Stimulated activated CD8-positive, alpha-beta memory T cell treated with anti-CD3 and anti-CD28 coated beads, Interleukin-12 subunit alpha, Interleukin-12 subunit beta, amount 100 ng/mL, for 4 hours (primary cell): ENCODE results near the gene ADAM22.
"Not testable (repeated sequence)": the region's sequence is repeated elsewhere in the genome, so short reads cannot be mapped to it uniquely, and the experiment has no call there.

Experiments used
- DNase-seq: peaks from one replicate; pipeline ENCODE4 v3.0.0-alpha.2; 2020; ENCODE audit warnings: low read depth

ADAM22 gene

GRCh38 chr7:88109612-88110011 is 175.6 kb downstream of the ADAM22 start:
- no peak for DNase-seq

- no peak for DNase-seq
Measured at GRCh38 chr7:88111140-88111743, 177.2 kb downstream of the ADAM22 start.

DNA sequence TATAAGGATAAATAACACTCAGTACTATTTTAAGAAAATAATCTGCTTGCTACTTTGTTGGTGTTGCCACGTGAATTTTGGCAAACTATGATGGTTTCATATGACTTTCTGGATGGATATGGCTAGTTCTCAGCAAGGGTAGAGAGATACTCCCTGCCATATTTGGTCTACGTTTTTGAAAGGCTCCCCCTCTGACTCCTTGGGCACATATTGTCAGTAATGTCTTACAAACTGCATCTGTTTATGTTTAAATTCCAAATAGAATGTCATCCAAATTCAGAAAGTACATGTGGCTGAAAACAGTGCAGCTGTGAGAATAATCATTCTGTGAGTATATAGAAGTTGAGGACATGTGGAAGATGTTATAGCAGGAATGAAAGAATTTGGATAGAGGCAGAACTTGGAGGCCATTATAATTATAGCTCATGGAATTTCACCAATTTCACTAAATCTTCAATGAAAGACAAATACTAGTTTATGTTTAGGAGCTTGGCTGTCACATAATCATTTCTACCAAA is 178.0 kb downstream of the ADAM22 start:
- DNase-seq, result no peak

GRCh38 chr7:88115258-88115796 is 181.3 kb downstream of the ADAM22 start:
- no peak for DNase-seq

GRCh38 chr7:88115816-88116215 is 181.8 kb downstream of the ADAM22 start:
- DNase-seq, result no peak

DNA sequence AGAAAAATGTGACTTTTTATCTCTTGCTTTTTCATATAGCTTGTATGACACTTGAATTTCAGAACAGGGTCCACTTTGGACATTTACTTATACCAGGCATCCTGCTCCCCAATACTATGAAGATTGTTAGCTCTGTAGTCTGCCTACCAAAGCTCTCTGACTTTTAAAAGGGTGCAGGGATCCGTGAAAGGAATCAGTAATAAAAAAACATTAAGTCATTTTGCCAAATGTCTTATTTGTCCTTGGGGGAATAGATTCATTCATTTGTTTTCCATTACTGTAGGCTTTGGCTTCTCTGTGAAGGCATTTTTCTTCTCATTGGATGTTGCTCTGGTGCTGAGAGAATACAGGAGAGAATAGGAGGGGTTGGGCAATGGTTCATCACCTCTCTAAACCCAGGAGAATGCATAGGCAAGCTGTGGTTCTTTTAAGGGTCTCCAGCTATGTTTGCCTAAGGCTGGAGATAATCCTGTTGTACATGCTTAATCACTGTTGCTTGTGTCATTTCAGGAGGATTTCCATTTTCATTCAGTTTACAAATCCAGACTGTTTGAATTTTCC is 182.3 kb downstream of the ADAM22 start:
- no peak for DNase-seq

DNA sequence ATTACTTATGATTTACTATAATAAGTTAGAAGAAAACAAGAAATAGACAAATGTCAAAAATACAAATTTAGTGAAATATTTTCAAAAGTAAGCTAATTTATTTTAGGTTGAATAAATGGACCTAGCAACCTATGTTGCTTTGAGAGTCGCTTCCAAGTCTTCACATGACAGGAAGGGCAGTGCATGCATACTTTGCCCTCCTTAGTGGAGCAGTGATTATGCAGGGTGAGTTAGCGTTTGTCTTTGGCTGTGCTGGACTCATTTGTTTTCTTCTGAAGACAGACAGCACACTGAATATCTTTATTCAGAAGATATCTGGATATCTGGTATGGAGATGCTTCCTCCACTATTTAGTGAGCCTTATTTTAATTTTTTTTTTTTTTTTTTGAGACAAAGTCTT is 183.3 kb downstream of the ADAM22 start:
- no peak for DNase-seq

DNA sequence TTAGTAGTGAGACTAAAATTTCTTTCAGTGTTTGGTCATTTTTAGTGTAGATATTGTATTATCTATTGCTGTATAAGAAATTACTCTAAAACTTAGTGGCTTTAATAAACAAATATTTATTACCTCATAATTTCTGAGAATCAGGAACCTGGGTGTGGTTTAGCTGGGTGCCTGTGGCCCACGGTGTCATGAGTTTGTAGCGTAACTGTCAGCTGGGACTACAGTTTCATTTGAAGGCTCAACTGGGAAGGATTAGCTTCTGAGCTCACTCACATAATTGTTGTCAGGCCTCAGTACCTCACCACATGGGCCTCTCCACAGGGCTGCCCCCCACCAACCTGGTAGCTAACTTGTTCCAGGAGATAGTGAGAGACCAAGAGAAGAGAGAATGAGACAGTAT is 187.3 kb downstream of the ADAM22 start:
- DNase-seq, result no peak

- no peak for DNase-seq
Measured at GRCh38 chr7:88127637-88128290, 193.7 kb downstream of the ADAM22 start.

DNA sequence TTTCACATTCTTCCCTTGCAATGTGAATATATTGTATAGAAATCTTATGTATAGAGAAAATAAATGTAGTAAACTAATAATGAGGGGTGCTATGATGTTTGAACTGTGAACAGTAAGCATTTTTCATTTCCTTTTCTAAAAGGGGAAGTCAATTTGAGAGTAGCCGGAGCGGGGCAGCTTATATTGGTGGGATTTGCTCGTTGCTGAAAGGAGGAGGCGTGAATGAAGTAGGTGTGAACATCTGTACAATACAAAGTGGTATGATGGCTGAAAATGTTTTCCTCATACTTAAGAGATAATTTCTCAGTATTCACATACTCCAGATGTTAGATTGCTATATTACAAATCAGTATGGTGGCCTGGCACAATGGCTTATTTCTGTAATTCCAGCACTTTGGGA is 198.7 kb downstream of the ADAM22 start:
- no peak for DNase-seq

DNA sequence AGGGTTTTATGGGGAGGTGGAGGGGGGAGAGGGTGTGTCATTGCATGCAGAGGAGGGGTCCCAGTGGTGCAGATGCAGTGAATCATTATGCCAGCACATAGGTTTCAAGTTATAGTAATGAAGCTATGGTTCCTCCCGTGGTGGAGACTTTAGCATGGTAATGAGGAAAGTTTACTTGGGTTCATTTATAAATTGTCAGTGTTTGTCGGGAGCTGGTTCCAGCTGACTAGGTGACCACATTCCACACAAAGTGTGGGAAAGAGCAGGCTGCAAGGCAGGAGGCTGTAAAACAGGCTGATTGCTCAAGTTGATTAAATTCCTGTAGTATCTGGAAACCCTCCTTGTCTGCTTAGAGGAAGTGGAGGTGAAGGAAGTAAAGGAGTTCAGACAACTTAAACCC is 206.9 kb downstream of the ADAM22 start:
- DNase-seq, result no peak

DNA sequence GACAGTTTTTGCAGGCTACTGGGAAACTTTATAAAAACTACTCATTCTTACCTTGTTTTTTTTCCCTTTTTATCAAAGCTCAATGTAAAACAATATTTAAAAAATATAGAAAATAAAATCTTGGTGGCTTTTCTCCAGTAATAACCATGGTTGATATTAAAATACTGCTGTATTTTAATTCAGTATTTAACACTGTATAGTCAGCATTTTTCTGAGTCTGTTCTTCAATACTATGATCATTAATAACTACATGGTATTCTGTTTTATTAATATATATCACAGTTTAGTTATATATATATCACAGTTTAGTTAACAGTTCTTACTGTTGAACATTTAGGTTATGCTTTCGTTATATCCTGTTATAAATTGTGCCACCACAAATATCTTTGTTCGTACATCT is 207.4 kb downstream of the ADAM22 start:
- DNase-seq, result no peak

GRCh38 chr7:88141953-88142352 is 207.9 kb downstream of the ADAM22 start:
- no peak for DNase-seq

- DNase-seq, result no peak
Measured at GRCh38 chr7:88146616-88147015, 212.6 kb downstream of the ADAM22 start.

DNA sequence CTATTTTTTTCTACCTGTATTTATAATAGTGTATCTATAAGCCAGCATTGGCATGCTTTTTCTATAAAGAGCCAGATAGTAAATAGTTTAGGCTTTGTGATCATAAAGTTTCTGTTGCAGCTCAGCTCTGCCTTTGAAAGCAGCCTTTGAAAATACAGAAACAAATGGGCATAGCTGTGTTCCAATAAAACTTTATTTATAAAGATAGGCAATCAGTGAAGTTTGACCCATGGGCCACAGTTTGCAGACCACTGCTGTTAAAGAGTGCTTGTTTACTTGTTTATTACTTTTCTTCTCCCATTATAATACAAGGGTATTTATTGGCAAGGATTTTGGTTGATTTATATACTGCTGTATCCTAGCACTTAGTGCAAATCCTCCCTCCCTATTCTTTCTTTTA is 213.3 kb downstream of the ADAM22 start:
- no peak for DNase-seq

- no peak for DNase-seq
Measured at GRCh38 chr7:88147949-88148348, 213.9 kb downstream of the ADAM22 start.

DNA sequence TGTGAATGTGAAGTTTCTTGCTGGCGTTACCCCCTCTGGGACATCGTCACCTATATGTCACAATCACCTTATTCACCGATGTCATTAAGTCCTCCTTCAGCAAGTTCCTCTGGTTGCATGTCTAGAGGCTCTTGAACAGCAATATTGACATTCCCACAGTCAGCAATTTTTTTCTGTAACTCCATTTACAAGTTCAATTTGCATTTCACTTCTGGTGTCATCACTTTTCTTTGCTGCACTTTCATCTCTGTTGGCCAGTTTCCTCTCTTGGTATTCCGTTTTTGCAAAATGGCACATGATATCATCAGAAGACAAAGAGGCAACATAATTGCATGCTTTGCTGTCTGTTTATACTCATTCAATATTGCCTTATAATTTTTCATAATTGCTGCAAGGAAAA is 216.0 kb downstream of the ADAM22 start:
- DNase-seq, result no peak

- no peak for DNase-seq
Measured at GRCh38 chr7:88151119-88151790, 217.2 kb downstream of the ADAM22 start.

DNA sequence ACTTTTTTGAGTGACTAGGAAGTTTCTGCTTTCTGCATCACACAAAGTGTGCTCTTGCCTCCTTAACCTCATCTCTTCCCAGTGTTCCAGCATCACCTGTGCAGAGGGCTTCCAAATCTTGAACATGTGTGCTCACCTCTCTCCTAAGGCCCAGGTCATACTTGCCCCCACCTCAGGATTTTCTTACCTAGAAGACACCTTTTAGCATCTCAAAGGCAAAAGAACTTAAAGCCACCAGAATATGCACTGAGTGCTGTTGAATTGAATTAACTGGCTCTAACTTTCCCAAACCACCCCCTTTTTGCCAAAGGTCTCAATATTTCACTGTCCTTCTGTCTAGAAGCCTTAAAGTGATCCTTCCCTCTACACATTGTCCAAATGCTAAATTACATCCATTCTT is 219.3 kb downstream of the ADAM22 start:
- DNase-seq, result no peak

- no peak for DNase-seq
Measured at GRCh38 chr7:88155756-88156155, 221.7 kb downstream of the ADAM22 start.

DNA sequence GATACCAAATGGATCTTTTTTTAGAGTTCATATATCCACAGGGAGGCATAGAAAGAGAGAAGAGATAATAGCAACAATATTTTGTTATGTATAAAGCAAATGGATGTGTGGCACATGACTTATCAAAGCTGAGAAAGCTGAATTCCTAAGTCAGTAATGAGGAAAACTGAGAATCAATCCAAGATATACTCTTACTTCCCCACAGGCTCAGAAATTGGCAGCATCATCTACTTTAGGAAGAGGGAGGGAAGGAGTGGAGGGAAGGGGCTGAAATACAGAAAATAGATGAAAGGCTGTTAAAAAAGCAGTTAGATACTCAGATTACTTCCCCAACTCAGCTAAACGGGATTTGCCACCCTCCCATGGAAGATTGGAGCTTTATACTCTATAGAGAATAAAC is 222.3 kb downstream of the ADAM22 start:
- no peak for DNase-seq

DNA sequence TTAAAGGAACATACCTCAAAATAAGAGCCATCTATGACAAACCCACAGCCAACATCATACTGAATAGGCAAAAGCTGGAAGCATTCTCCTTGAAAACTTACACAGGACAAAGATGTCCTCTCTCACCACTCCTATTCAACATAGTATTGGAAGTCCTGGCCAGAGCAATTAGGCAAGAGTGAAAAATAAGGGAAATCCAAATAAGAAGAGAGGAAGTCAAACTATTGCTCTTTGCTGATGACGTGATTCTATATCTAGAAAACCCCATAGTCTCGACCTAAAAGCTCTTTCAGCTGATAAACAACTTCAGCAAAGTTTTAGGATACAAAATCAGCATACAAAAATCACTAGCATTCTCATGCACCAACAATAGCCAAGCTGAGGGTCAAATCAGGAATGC is 225.7 kb downstream of the ADAM22 start:
- not testable (repeated sequence) for DNase-seq

DNA sequence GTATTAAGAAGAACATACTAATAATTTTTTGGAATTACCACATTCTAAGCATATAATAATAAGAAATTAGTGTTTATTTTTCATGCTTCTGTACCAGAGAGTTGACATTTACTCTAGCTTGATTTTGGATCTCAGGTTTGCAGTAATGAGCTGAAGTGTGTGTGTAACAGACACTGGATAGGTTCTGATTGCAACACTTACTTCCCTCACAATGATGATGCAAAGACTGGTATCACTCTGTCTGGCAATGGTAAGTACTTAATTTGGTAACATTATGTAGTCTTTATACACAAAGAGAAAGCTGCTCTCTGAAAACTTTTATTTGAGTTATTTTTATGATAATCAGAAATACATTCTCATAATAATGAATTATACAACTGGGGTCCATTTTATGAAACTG is 231.6 kb downstream of the ADAM22 start:
- no peak for DNase-seq
